22Rv1 (cell line): ENCODE results near the gene CCDC34.

ENCODE experiments used
- CTCF ChIP-seq: fragments of 450-650 bp; IDR thresholded peaks from 2 replicates; pipeline ENCODE4 v1.5.1; 2017; ENCODE audit warnings: mild to moderate bottlenecking
- ZFX ChIP-seq: fragments of 450-650 bp; IDR thresholded peaks from 2 replicates; pipeline ENCODE4 v1.6.1; 2017; ENCODE audit warnings: antibody characterized with exemption, borderline replicate concordance

GRCh38 chr11:27385245-27385644 is 22.2 kb upstream of the CCDC34 start:
- no peak for TF ChIP-seq ZFX
- no peak for TF ChIP-seq CTCF
